Thoracic aorta (tissue), 2 donors: Measurements from ENCODE around the gene HIVEP2. TPM values are rescaled to one million over a fixed set of nuclear protein-coding genes. Genes with fewer than 3 reads are reported as not detected.
A peak's percentile ranks its signal among the peaks of the same experiment; 100 is the strongest.

Source experiments
- ATAC-seq: fragments of 150-250 bp; one replicate; pipeline ENCODE4 v1.8.0; 2017; ENCODE audit warnings: low read depth; ENCODE audit not compliant: insufficient number of reproducible peaks, low FRiP score
- DNase-seq: peaks from one replicate; pipeline ENCODE4 v3.0.0-alpha.2; 2020; ENCODE audit warnings: low spot score
- H3K27ac ChIP-seq, 2 donors: fragments of 200-600 bp; sonication (generic); 1 replicate in 1 of 2; 2 replicates in 1 of 2; pipeline ENCODE4 v1.5.1; 2016; ENCODE audit warnings: mild to moderate bottlenecking in 2 of 2, moderate library complexity in 2 of 2
- H3K27me3 ChIP-seq: fragments of 200-600 bp; sonication (generic); replicated peaks from 2 replicates; pipeline ENCODE4 v1.6.0; 2016; ENCODE audit warnings: mild to moderate bottlenecking; ENCODE audit not compliant: insufficient read depth
- H3K36me3 ChIP-seq: fragments of 200-600 bp; sonication (generic); one replicate; pipeline ENCODE4 v1.5.1; 2016
- H3K4me1 ChIP-seq, 2 donors: fragments of 200-600 bp; sonication (generic); 1 replicate in 1 of 2; 2 replicates in 1 of 2; pipeline versions ENCODE4 v1.5.1 to v1.6.0; 2016; ENCODE audit warnings: low read depth in 2 of 2, mild to moderate bottlenecking in 1 of 2; ENCODE audit not compliant: control insufficient read depth in 1 of 2
- H3K4me3 ChIP-seq: fragments of 200-600 bp; sonication (generic); 2 replicates; pipeline ENCODE4 v1.5.1; 2016; ENCODE audit warnings: mild to moderate bottlenecking
- H3K9me3 ChIP-seq: fragments of 200-600 bp; sonication (generic); 2 replicates; pipeline ENCODE4 v1.5.1; 2016
- total RNA-seq, 2 donors: library from RNA; depleted of rRNA; stranded (reverse); fragments of >200 nt; gene quantifications; one replicate each; pipeline versions ENCODE4 v1.1.0 to v1.2.3, GENCODE V29; 2016
- TF ChIP-seq, protein P1 (sequence below): fragments of 200-600 bp; sonication (generic); IDR thresholded peaks from one replicate; pipeline ENCODE4 v1.5.1; 2019; ENCODE audit warnings: antibody characterized with exemption

The HIVEP2 gene
- total RNA-seq, 2 donors from 2014 or later, result 32.9 to 51.7 TPM

DNA sequence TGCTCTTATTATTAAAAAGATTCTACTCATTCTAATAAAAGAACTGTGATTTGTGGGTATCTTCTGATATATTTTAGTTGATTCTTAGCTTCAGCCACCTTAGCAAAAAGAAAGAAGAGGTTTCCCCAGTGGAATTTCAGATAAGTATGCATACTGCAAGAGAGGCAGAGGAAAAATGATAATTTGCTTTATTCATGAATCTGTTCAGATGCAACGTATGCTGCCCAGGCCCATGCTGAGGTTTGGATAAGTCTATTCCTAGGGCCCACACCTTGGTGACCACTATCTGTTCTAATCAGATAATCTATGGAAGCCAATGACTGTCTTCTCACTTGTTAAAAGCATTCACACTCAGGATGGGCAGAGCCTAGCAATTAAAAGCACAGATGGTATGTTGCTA, 194.0 kb downstream of the HIVEP2 start:
- DNase-seq, result no peak
- Histone ChIP-seq H3K4me3 (no peak overlapping the region), H3K27me3 (no peaks in the 10 kb centered on the region), H3K9me3 (no peaks in the 10 kb centered on the region), H3K27ac (no peak overlapping the region), H3K36me3 (peaks cover 6% of the 10 kb centered on the region), H3K4me1 (no peaks in the 10 kb centered on the region)
- no peak for ATAC-seq
- TF ChIP-seq, protein P1, sequence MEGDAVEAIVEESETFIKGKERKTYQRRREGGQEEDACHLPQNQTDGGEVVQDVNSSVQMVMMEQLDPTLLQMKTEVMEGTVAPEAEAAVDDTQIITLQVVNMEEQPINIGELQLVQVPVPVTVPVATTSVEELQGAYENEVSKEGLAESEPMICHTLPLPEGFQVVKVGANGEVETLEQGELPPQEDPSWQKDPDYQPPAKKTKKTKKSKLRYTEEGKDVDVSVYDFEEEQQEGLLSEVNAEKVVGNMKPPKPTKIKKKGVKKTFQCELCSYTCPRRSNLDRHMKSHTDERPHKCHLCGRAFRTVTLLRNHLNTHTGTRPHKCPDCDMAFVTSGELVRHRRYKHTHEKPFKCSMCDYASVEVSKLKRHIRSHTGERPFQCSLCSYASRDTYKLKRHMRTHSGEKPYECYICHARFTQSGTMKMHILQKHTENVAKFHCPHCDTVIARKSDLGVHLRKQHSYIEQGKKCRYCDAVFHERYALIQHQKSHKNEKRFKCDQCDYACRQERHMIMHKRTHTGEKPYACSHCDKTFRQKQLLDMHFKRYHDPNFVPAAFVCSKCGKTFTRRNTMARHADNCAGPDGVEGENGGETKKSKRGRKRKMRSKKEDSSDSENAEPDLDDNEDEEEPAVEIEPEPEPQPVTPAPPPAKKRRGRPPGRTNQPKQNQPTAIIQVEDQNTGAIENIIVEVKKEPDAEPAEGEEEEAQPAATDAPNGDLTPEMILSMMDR, result no peak

DNA sequence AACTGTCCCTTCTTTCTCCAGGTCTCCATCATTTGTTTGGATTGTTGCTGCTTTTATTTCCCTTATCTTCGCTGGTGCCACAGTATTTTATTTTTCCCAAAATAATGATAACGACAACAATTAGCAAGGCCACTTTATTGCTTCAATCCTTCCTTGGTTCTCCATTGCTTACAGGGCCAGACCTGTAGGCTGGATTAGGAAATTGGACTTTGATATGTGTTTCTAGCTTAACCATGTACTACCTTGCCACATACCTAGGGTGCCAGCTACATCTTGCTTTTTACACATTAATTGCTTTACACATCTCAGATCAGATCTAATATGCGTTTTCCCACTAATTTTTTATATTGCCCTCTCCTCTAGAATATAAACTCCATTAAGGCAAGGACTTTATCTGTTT, 195.4 kb downstream of the HIVEP2 start:
- no peak overlapping the region for H3K27ac ChIP-seq
- H3K36me3 ChIP-seq, result peaks cover 6% of the 10 kb centered on the region
- H3K9me3 ChIP-seq, result no peaks in the 10 kb centered on the region
- no peaks in the 10 kb centered on the region for H3K27me3 ChIP-seq
- DNase-seq (no peak), ATAC-seq (no peak)
- TF ChIP-seq, protein P1, result no peak
- no peaks in the 10 kb centered on the region for H3K4me1 ChIP-seq
- no peak overlapping the region for H3K4me3 ChIP-seq

DNA sequence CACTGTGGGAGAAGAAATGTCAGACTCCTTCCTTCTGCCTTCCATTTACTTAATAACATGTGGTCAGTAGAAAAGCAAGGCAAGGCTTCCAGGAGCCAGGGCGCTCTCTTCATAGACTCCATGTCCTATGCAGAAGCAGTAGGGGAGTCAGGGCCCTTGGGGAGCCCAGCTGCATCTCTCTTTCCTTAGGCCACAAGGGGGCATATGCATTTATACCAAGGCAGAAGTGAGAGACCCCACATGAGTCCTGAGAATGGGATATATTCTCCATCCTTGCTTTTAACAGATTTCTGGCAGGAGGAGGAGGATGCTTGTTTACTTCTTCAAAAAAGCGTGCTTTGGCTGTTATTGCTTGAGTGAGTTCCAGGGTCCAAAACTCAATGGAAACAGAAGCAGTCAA, 198.5 kb downstream of the HIVEP2 start:
- DNase-seq (no peak), ATAC-seq (no peak)
- Histone ChIP-seq H3K9me3 (no peaks in the 10 kb centered on the region), H3K4me3 (no peak overlapping the region), H3K36me3 (no peaks in the 10 kb centered on the region), H3K27ac (no peak overlapping the region), H3K27me3 (no peaks in the 10 kb centered on the region), H3K4me1 (no peaks in the 10 kb centered on the region)
- TF ChIP-seq, protein P1, result peak; percentile 20

DNA sequence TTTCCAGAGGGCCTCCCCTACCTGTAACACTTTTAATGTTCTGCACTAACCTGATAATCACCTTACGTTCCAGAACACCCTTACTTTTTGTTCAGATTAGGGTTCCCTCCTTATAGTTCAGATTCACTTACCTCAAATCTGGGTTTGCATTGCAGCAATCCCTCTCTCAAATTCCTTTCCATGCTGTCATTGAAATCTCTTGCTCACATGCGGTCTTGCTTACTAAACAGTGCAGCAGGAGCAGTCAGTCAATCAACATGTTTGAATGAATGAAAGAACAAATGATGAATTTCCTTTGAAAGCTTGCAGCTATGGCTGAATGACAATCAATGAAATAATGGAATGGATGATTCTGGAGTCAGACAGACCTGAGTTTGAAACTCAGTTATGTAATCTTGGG, 200.1 kb downstream of the HIVEP2 start:
- Histone ChIP-seq H3K27me3 (no peaks in the 10 kb centered on the region), H3K9me3 (no peaks in the 10 kb centered on the region), H3K4me1 (no peaks in the 10 kb centered on the region), H3K36me3 (no peaks in the 10 kb centered on the region), H3K4me3 (no peak overlapping the region), H3K27ac (no peak overlapping the region)
- no peak for DNase-seq
- TF ChIP-seq, protein P1, result no peak
- no peak for ATAC-seq

DNA sequence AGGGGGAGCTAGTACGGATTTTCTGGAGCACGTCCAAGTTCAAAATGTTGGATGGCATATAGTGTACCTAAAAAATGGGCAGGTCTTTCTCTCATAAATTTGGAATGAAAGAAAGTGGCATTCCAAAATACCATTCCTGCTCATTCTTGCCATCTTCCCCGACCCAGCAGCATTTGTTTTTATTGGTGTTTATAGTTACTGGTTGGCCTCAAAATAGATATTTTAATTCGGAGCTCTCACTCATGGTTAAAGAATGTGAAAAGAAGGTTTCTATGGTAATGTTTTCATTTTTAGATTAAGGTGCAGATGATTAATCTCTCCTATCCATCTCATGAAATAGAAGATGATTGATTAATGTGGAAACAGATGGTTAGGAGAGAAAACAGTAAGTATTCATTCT, 204.5 kb downstream of the HIVEP2 start:
- Histone ChIP-seq H3K4me1 (no peaks in the 10 kb centered on the region), H3K9me3 (no peaks in the 10 kb centered on the region), H3K36me3 (no peaks in the 10 kb centered on the region), H3K4me3 (no peak overlapping the region), H3K27ac (no peak overlapping the region), H3K27me3 (no peaks in the 10 kb centered on the region)
- TF ChIP-seq, protein P1, result no peak
- no peak for DNase-seq
- ATAC-seq, result no peak
